Activated naive CD4-positive, alpha-beta T cell treated with anti-CD3 and anti-CD28 coated beads, Interleukin-2, amount 50 U/mL, for 72 hours (primary cell): ENCODE results near the gene IL24. TPM values are rescaled to one million over a fixed set of nuclear protein-coding genes. Genes with fewer than 3 reads are reported as not detected.

Experiments used
- ATAC-seq, 2 donors: fragments of 150-1000 bp; cut with Tn5 transposase; 2 replicates each; pipeline ENCODE4 v1.10.0; 2021; ENCODE audit warnings: mild to moderate bottlenecking in 2 of 2, moderate library complexity in 2 of 2
- DNase-seq, 2 donors: peaks; one replicate each; pipeline ENCODE4 v3.0.0; 2021 to 2022; ENCODE audit warnings: low spot score in 2 of 2
- H3K27ac Mint-ChIP-seq, 2 donors: one replicate each; pipeline ENCODE4 v1.8.0; 2022; ENCODE audit warnings: mild to moderate bottlenecking in 2 of 2, mixed read lengths in 2 of 2
- H3K36me3 Mint-ChIP-seq, 2 donors: one replicate each; pipeline ENCODE4 v1.8.0; 2022; ENCODE audit warnings: mixed read lengths in 2 of 2
- H3K9me3 Mint-ChIP-seq, 2 donors: one replicate each; pipeline ENCODE4 v1.8.0; 2022; ENCODE audit warnings: mixed read lengths in 2 of 2
- total RNA-seq, 2 donors: library from RNA; stranded (reverse); gene quantifications; one replicate each; pipeline ENCODE4 v1.2.3, GENCODE V29; 2022

IL24 gene
- total RNA-seq, 2 donors from 2014 or later: 19.0 to 22.2 TPM

DNA sequence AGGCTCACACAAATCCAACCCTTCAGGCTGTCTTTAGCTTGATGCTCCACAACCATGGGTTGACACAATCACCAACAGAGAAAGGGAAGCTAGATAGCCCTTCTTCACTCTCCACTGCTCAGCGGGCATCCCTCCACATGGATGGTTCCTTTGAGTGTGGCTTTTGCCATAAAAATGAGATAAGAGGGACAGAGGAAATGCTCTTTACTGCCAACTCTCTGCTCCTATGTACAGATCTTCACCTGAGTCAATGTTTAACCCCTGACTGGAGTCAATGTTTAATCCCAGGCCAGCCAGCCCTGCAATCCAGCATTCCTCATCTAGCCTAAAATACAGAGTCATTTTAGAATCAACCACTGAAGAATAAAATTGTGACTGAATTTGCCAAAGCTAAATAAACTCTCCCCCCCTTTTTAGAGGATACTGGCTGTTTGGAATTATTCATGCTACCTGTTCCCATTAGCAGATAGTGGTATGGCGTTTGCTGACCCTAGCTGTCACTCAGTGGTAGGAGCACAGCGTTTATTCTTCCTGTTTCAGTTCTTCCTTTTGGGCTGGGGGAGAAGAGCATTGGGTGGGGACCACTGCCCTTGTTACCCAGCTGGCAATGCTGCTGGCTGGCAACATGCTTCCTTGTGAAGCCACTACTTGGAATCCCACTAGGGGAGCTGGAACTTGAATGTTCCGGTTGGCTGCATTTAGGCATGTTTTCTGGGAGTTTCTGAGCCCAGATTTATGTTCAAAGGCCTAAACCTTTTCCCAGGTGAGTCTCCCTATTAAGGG, 54.3 kb downstream of the IL24 start:
- no peak for DNase-seq

GRCh38 chr1:206952171-206952570, 54.9 kb downstream of the IL24 start:
- Mint-ChIP-seq H3K9me3 (no peaks in the 10 kb centered on the region), H3K27ac (no peak overlapping the region), H3K36me3 (no peaks in the 10 kb centered on the region)
- ATAC-seq (no peak), DNase-seq (no peak)

More for the DNA sequence above, 54.3 kb downstream of the IL24 start:
- no peak for ATAC-seq
- no peaks in the 10 kb centered on the region for H3K36me3 Mint-ChIP-seq
- H3K9me3 Mint-ChIP-seq: no peaks in the 10 kb centered on the region
- H3K27ac Mint-ChIP-seq: no peak overlapping the region

GRCh38 chr1:206953126-206953525, 55.9 kb downstream of the IL24 start:
- no peak for ATAC-seq
- H3K36me3 Mint-ChIP-seq: no peaks in the 10 kb centered on the region
- no peak for DNase-seq
- H3K9me3 Mint-ChIP-seq: no peaks in the 10 kb centered on the region
- no peak overlapping the region for H3K27ac Mint-ChIP-seq

GRCh38 chr1:206953626-206954025, 56.4 kb downstream of the IL24 start:
- Mint-ChIP-seq H3K27ac (no peak overlapping the region), H3K36me3 (no peaks in the 10 kb centered on the region), H3K9me3 (no peaks in the 10 kb centered on the region)
- no peak for DNase-seq
- ATAC-seq: no peak

Other genes starting within 250 kb of the IL24 start
- 100 to 1,000 TPM in 1 of 2 donors, 10 to 100 TPM in 1; 69.4 to 116 TPM for gene MAPKAPK2, start 212.5 kb upstream of the IL24 start, total RNA-seq
- gene IL19, start 126.7 kb upstream of the IL24 start, total RNA-seq: not detected
- gene IL10, start 124.9 kb upstream of the IL24 start, total RNA-seq: under 1 TPM in 1 of 2 donors, not detected in 1; 0.29 TPM
- gene IL20, start 31.8 kb upstream of the IL24 start, total RNA-seq: not detected
- gene FCMR, start 24.5 kb downstream of the IL24 start, total RNA-seq: 10 to 100 TPM; 31.4 to 37.3 TPM
- under 1 TPM in 1 of 2 donors, not detected in 1; 0.05 TPM for gene PIGR, start 49.0 kb downstream of the IL24 start, total RNA-seq
- not detected for gene FCAMR, start 73.0 kb downstream of the IL24 start, total RNA-seq
- gene C1orf116, start 135.3 kb downstream of the IL24 start, total RNA-seq: under 1 TPM in 1 of 2 donors, not detected in 1; 0.06 TPM
- 10 to 100 TPM in 1 of 2 donors, 1 to 10 TPM in 1; 6.6 to 23.4 TPM for gene YOD1, start 153.8 kb downstream of the IL24 start, total RNA-seq
- gene PFKFB2, start 155.8 kb downstream of the IL24 start, total RNA-seq: 1 to 10 TPM; 3.8 to 6.9 TPM
- gene C4BPB, start 191.4 kb downstream of the IL24 start, total RNA-seq: 1 to 10 TPM; 8.3 to 8.9 TPM
- gene C4BPA, start 206.8 kb downstream of the IL24 start, total RNA-seq: not detected